OCI-LY3 (cell line): Measurements from ENCODE around the gene DGKB.

Experiments used
- H2AFZ ChIP-seq: fragments of 200-600, 300-600 bp; shearing (Covaris generic); 2 replicates; pipeline ENCODE4 v1.6.0; 2014; ENCODE audit warnings: antibody characterized with exemption, low read depth, low read length
- H3K27ac ChIP-seq: fragments of 200-600, 300-600 bp; sonication (generic); 2 replicates; pipeline ENCODE4 v1.5.1; 2014; ENCODE audit warnings: mild to moderate bottlenecking, low read length, moderate library complexity, mixed read lengths
- H3K27me3 ChIP-seq: fragments of 200-600, 300-600 bp; sonication (generic); 2 replicates; pipeline ENCODE4 v1.6.1; 2014; ENCODE audit warnings: low read depth, low read length, mixed read lengths
- H3K36me3 ChIP-seq: fragments of 200-600, 300-600 bp; sonication (generic); replicated peaks from 2 replicates; pipeline ENCODE3; 2014; ENCODE audit warnings: low read depth, low read length, mixed read lengths
- H3K4me1 ChIP-seq: fragments of 300-600, 200-600 bp; sonication (generic); 2 replicates; pipeline ENCODE4 v1.6.1; 2014; ENCODE audit warnings: low read length, mixed read lengths
- H3K4me2 ChIP-seq: fragments of 200-600, 300-600 bp; sonication (generic); 2 replicates; pipeline ENCODE4 v1.6.1; 2014; ENCODE audit warnings: low read length, mixed read lengths
- H3K4me3 ChIP-seq: fragments of 300-600, 200-600 bp; sonication (generic); 2 replicates; pipeline ENCODE4 v1.5.1; 2014; ENCODE audit warnings: antibody characterized with exemption, mild to moderate bottlenecking, low read length, moderate library complexity
- H3K79me2 ChIP-seq: fragments of 300-600, 200-600 bp; shearing (Covaris generic); 2 replicates; pipeline ENCODE4 v1.6.1; 2014; ENCODE audit warnings: mild to moderate bottlenecking, low read length, mixed read lengths
- H3K9ac ChIP-seq: fragments of 300-600, 200-600 bp; shearing (Covaris generic); 2 replicates; pipeline ENCODE4 v1.6.0; 2014; ENCODE audit warnings: mild to moderate bottlenecking, low read length, moderate library complexity
- H3K9me3 ChIP-seq: fragments of 200-600, 300-600 bp; shearing (Covaris generic); 2 replicates; pipeline ENCODE4 v1.6.1; 2014; ENCODE audit warnings: low read length, mixed read lengths; ENCODE audit not compliant: insufficient read depth
- H4K20me1 ChIP-seq: fragments of 200-600, 300-600 bp; sonication (generic); 2 replicates; pipeline ENCODE4 v1.6.1; 2016; ENCODE audit warnings: low read length, mixed read lengths; ENCODE audit not compliant: insufficient read depth
- CTCF ChIP-seq: fragments of 200-600, 300-600 bp; sonication (generic); IDR thresholded peaks from 2 replicates; pipeline ENCODE4 v1.5.1; 2014; ENCODE audit warnings: antibody characterized with exemption, low read length, low read depth
- EZH2phosphoT487 ChIP-seq: fragments of 200-600 bp; shearing (Covaris generic); IDR thresholded peaks from 2 replicates; pipeline ENCODE4 v1.6.1; 2018; ENCODE audit warnings: antibody characterized with exemption, mixed run types, low read depth

Gene DGKB

DNA sequence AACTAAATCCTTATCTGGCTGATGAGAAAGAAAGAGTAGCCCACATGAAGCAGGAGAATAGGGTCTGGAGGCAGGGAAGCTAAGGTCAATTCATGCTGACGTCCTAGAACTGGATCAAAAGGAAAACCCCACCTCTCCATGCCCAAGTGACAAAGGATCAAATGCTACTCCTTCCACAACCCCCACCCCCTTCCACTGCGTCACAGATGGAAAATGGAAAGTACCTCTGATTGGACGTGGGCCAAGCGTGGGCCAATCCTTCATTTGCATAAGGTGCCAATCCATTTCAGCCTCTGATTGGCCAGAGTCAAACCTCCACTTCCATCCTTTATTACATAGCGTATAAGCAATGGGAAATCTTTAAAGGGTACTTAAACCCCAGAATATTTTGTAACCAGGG lies 481.8 kb downstream of the DGKB start:
- H3K79me2 ChIP-seq, result no peaks in the 10 kb centered on the region
- no peaks in the 10 kb centered on the region for H3K4me1 ChIP-seq
- no peak overlapping the region for H3K4me3 ChIP-seq
- H3K4me2 ChIP-seq, result no peak overlapping the region
- no peaks in the 10 kb centered on the region for H3K27me3 ChIP-seq
- no peak overlapping the region for H3K9ac ChIP-seq
- no peak overlapping the region for H3K27ac ChIP-seq
- TF ChIP-seq CTCF, result no peak
- no peak for TF ChIP-seq EZH2phosphoT487
- no peaks in the 10 kb centered on the region for H3K36me3 ChIP-seq
- H2AFZ ChIP-seq, result no peak overlapping the region
- H3K9me3 ChIP-seq, result no peaks in the 10 kb centered on the region
- H4K20me1 ChIP-seq, result no peaks in the 10 kb centered on the region

DNA sequence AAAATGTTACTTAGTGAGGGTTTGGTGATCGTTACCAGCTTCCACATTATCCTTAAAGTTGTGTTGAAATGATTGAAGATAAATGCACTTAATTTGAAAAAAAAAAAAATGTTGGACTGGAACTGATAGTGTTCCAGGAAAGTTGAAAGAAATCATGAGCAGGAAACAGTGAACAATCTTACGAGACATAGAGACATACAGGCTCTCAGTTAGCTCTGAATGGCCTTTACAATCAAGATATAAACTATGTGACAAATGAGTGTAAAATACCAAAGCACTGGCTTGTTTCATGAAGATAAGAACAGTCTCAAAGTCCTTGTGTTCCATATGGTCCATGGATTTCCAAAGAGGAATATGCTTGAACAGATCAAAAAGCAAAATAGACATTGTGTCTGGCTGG lies 483.0 kb downstream of the DGKB start:
- TF ChIP-seq EZH2phosphoT487, result no peak
- no peak for TF ChIP-seq CTCF
- H2AFZ ChIP-seq, result no peak overlapping the region
- H3K27ac ChIP-seq, result no peak overlapping the region

DNA sequence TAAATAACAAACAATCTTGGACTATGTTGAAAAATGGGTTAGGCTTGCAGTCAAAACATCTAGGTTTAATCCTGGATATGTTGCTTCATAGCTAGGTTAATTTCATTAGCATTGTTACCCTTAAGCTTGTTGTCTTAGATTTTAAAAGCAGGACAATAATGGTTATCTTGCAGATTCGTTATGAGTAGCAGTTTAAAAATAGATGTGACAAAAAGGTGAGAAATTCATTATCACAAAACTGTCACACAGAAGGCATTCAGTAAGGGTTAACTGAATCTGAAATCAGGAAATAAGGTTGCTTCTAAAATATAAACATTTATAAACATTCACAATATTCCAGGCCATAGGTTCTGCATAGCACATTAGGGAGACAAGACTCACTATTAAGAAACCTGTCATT lies 483.9 kb downstream of the DGKB start:
- no peak overlapping the region for H3K4me3 ChIP-seq
- no peak overlapping the region for H2AFZ ChIP-seq
- no peaks in the 10 kb centered on the region for H3K27me3 ChIP-seq
- no peaks in the 10 kb centered on the region for H3K79me2 ChIP-seq
- no peaks in the 10 kb centered on the region for H4K20me1 ChIP-seq
- no peaks in the 10 kb centered on the region for H3K36me3 ChIP-seq
- H3K27ac ChIP-seq, result no peak overlapping the region
- no peak overlapping the region for H3K9ac ChIP-seq
- TF ChIP-seq CTCF, result no peak
- TF ChIP-seq EZH2phosphoT487, result no peak
- no peaks in the 10 kb centered on the region for H3K9me3 ChIP-seq
- H3K4me2 ChIP-seq, result no peak overlapping the region
- no peaks in the 10 kb centered on the region for H3K4me1 ChIP-seq

More for the DNA sequence above, 483.0 kb downstream of the DGKB start:
- no peak overlapping the region for H3K4me2 ChIP-seq
- no peak overlapping the region for H3K4me3 ChIP-seq
- H3K9me3 ChIP-seq, result no peaks in the 10 kb centered on the region
- no peaks in the 10 kb centered on the region for H3K27me3 ChIP-seq
- no peaks in the 10 kb centered on the region for H3K36me3 ChIP-seq
- no peaks in the 10 kb centered on the region for H3K4me1 ChIP-seq
- H3K9ac ChIP-seq, result no peak overlapping the region
- H3K79me2 ChIP-seq, result no peaks in the 10 kb centered on the region
- no peaks in the 10 kb centered on the region for H4K20me1 ChIP-seq

DNA sequence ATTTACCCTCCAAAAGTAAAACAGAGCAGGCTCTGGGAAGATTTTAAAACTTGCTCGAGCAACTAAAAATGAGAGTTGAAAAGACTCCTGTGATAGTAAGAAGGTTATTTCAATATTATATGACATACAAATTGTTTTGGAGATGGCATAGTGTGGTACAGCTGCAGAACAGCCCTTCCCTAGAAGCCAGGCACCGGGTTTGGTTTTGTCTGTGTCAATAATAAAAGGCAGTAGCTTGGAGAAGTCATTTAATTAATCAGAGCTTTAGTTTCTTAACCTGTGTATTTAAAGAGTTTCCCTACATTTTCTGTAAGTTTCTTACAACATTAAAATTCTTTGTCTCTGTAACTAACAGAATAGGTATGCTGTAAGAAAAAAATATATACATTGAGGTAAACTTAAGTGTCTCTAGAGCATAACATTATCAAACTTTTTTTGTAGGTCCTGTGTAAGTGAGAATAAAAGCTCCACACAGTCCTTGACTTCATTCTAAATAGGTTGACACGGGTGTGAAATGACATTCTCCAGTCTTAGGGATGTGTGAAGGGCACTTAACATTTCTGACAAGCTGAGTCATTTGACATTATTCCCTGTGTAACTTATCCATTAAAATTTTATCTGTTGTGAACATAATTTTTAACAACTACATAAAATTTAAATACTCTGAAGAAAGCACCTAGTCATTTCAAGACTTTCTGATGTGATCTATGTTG lies 488.1 kb downstream of the DGKB start:
- Histone ChIP-seq H3K4me3 (no peak overlapping the region), H3K4me2 (no peak overlapping the region), H3K79me2 (no peaks in the 10 kb centered on the region), H4K20me1 (no peaks in the 10 kb centered on the region), H3K27ac (no peak overlapping the region), H3K9ac (no peak overlapping the region), H2AFZ (no peak overlapping the region), H3K9me3 (no peaks in the 10 kb centered on the region), H3K36me3 (no peaks in the 10 kb centered on the region), H3K27me3 (no peaks in the 10 kb centered on the region), H3K4me1 (no peaks in the 10 kb centered on the region)
- TF ChIP-seq EZH2phosphoT487, result no peak
- TF ChIP-seq CTCF, result no peak
